Measurements from ENCODE around the gene PEX26. TPM values are rescaled to one million over a fixed set of nuclear protein-coding genes. Genes with fewer than 3 reads are reported as not detected.
"Not testable (repeated sequence)": the region's sequence is repeated elsewhere in the genome, so short reads cannot be mapped to it uniquely, and the experiment has no call there.

Gene PEX26
- total and polyA plus RNA-seq, 2 donors (not counting 1 experiment from before 2014, with no cell fraction given) = 10.9 to 33.4 TPM

GRCh38 chr22:18073467-18073866 is 4.3 kb upstream of the PEX26 start:
- WGBS (ENCODE audit: insufficient coverage) = 100% methylated on average over 1 of the region's 2 CpGs
- Histone ChIP-seq H3K36me3 (replicated peaks in 1 of 2; ENCODE audit: control extremely low read depth in 1 of 2, control insufficient read depth in 1 of 2, extremely low read depth in 1 of 2, insufficient read depth in 2 of 2, low read length in 1 of 2) (no peaks in the 10 kb centered on the region), H4K20me1 (ENCODE audit: control insufficient read depth, insufficient read depth, low read length, poor library complexity, severe bottlenecking) (no peaks in the 10 kb centered on the region), H3K27ac (ENCODE audit: low read length in 2 of 2) (no peak overlapping the region), H3K4me3 (ENCODE audit: control extremely low read depth in 1 of 5, extremely low read depth in 1 of 5, insufficient read depth in 1 of 5, low read depth in 2 of 5, low read length in 4 of 5) (no peak overlapping the region), H3K9ac (ENCODE audit: low read length) (no peak overlapping the region), H3K9me3 (ENCODE audit: control extremely low read depth in 1 of 3, control insufficient read depth in 2 of 3, insufficient read depth in 1 of 3, low read length in 2 of 3) (no peaks in the 10 kb centered on the region), H2AFZ (ENCODE audit: insufficient read depth, low read depth, low read length, poor library complexity, severe bottlenecking) (no peak overlapping the region), H3K79me2 (ENCODE audit: control insufficient read depth, insufficient read depth, low read length) (peaks cover 23% of the 10 kb centered on the region), H3K4me2 (replicated peaks; ENCODE audit: low read depth, low read length, poor library complexity, severe bottlenecking) (no peak overlapping the region), H3K27me3 (replicated peaks in 1 of 4; ENCODE audit: control extremely low read depth in 1 of 4, control insufficient read depth in 3 of 4, insufficient read depth in 4 of 4, low read length in 3 of 4) (no peaks in the 10 kb centered on the region), H3K4me1 (ENCODE audit: control insufficient read depth in 2 of 2, insufficient read depth in 2 of 2, low read length in 2 of 2) (peaks cover 52 to 56% of the 10 kb centered on the region in 2 donors)
- TF ChIP-seq CTCF (IDR thresholded peaks at IDR 0.05) = no peak
- no peak for TF ChIP-seq EZH2 (IDR thresholded peaks at IDR 0.05; ENCODE audit: borderline replicate concordance, insufficient read depth, low read depth, low read length, poor library complexity, severe bottlenecking)
- Mint-ChIP-seq H3K9me3 (ENCODE audit: insufficient read depth) (no peaks in the 10 kb centered on the region), H3K27me3 (no peaks in the 10 kb centered on the region), H3K4me1 (peaks cover 63% of the 10 kb centered on the region), H3K4me3 (no peak overlapping the region), H3K27ac (peak overlapping the region; percentile 16)
- ChIA-PET POLR2A (interaction anchor here (0.6 kb wide), 1 partner anchor 99 kb away, joined by 11 read pairs; no protein-coding TSS in a partner anchor), CTCF (interaction anchor here (1.3 to 9.6 kb wide), 5 partner anchors 16 to 243 kb away, joined by 4 to 250 read pairs (median 133); partner anchors contain the start of gene MICAL3)
- ATAC-seq (ENCODE audit: low read depth) = no peak
- intact Hi-C loops (cut with micrococcal nuclease) = no loop called here
- DNase-seq = no peak

GRCh38 chr22:18073927-18074326 is 3.9 kb upstream of the PEX26 start:
- H3K27ac ChIP-seq (ENCODE audit: low read length in 2 of 2); ATAC-seq (ENCODE audit: low read depth); DNase-seq; H3K4me3 ChIP-seq (ENCODE audit: control extremely low read depth in 1 of 5, extremely low read depth in 1 of 5, insufficient read depth in 1 of 5, low read depth in 2 of 5, low read length in 4 of 5); H3K4me3 Mint-ChIP-seq; H3K9ac ChIP-seq (ENCODE audit: low read length); H3K9me3 ChIP-seq (ENCODE audit: control extremely low read depth in 1 of 3, control insufficient read depth in 2 of 3, insufficient read depth in 1 of 3, low read length in 2 of 3); intact Hi-C loops (cut with micrococcal nuclease); H4K20me1 ChIP-seq (ENCODE audit: control insufficient read depth, insufficient read depth, low read length, poor library complexity, severe bottlenecking); H3K4me2 ChIP-seq (replicated peaks; ENCODE audit: low read depth, low read length, poor library complexity, severe bottlenecking); H2AFZ ChIP-seq (ENCODE audit: insufficient read depth, low read depth, low read length, poor library complexity, severe bottlenecking); H3K27me3 Mint-ChIP-seq; H3K9me3 Mint-ChIP-seq (ENCODE audit: insufficient read depth); H3K36me3 ChIP-seq (replicated peaks in 1 of 2; ENCODE audit: control extremely low read depth in 1 of 2, control insufficient read depth in 1 of 2, extremely low read depth in 1 of 2, insufficient read depth in 2 of 2, low read length in 1 of 2); H3K27me3 ChIP-seq (replicated peaks in 1 of 4; ENCODE audit: control extremely low read depth in 1 of 4, control insufficient read depth in 3 of 4, insufficient read depth in 4 of 4, low read length in 3 of 4): not testable (repeated sequence)
- CTCF ChIA-PET = interaction anchor here (0.7 to 9.6 kb wide), 7 partner anchors 17 to 319 kb away, joined by 3 to 250 read pairs (median 60); partner anchors contain the start of gene MICAL3
- POLR2A ChIA-PET = interaction anchor here (0.6 kb wide), 1 partner anchor 13 kb away, joined by 4 read pairs; no protein-coding TSS in a partner anchor
- WGBS (ENCODE audit: insufficient coverage) = 91% methylated on average over 4 of the region's 4 CpGs
- Histone ChIP-seq H3K4me1 (ENCODE audit: control insufficient read depth in 2 of 2, insufficient read depth in 2 of 2, low read length in 2 of 2) (peaks cover 52 to 56% of the 10 kb centered on the region in 2 donors), H3K79me2 (ENCODE audit: control insufficient read depth, insufficient read depth, low read length) (peaks cover 28% of the 10 kb centered on the region)
- peaks cover 63% of the 10 kb centered on the region for H3K4me1 Mint-ChIP-seq
- H3K27ac Mint-ChIP-seq = peak overlapping the region; percentile 20

All from B cell (primary cell).